DMS 273 treated with DMSO at 0.1 percent for 48 hours (cell line): ENCODE results near the gene HFM1.
A peak's percentile ranks its signal among the peaks of the same experiment; 100 is the strongest.
"Not testable (repeated sequence)": the region's sequence is repeated elsewhere in the genome, so short reads cannot be mapped to it uniquely, and the experiment has no call there.

Experiments used
- DNase-seq: peaks from one replicate; lab custom pipeline; 2025; lab: John Stamatoyannopoulos, UW

Gene HFM1

GRCh38 chr1:91374086-91374485 lies 30.6 kb downstream of the HFM1 start:
- DNase-seq, result no peak

DNA sequence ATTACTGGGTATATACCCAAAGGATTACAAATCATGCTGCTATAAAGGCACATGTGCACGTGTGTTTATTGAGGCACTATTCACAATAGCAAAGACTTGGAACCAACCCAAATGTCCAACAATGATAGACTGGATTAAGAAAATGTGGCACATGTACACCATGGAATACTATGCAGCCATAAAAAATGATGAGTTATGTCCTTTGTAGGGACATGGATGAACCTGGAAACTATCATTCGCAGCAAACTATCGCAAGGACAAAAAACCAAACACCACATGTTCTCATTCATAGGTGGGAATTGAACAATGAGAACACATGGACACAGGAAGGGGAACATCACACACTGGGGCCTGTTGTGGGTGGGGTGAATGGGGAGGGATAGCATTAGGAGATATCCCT lies 32.4 kb downstream of the HFM1 start:
- not testable (repeated sequence) for DNase-seq

DNA sequence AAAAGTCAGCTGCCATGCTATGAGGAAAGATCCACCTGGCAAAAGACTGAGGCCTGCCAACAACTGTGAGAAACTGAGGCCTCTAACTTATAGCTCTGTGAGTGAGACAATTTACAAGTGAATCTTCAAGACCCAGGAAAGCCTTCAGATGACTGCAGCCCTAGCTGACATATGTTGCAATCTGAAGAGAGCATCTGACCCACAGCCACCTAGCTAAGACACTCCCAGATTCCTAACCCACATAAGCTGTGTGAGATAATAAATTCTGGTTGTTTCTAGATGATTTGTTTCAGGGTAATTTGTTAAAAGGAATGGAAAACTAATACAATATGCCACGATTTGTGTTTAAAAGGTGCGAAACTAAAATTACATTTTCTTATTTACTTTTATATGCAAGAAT lies 55.1 kb downstream of the HFM1 start:
- no peak for DNase-seq

GRCh38 chr1:91346824-91347223 lies 57.8 kb downstream of the HFM1 start:
- no peak for DNase-seq

- DNase-seq, result no peak
Measured at GRCh38 chr1:91345395-91346005, 59.1 kb downstream of the HFM1 start.

GRCh38 chr1:91338501-91338900 lies 66.1 kb downstream of the HFM1 start:
- DNase-seq, result no peak

DNA sequence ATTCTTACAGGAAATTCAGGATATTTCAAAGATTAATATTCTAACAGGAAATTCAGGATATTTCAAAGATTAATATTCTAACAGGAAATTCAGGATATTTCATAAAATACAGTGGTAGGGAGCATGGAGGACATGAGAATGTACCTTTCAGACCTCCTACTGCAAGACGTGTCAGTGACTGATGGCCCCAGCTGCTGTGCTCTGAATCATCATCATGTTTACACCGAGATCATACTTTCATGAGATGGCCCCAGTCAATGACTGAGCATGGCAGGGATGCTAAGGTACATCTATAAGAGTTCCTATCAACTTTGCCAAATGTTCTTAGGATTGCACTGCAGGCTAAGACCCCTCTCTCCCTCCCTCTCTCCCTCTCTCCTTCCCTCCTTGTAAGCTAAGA lies 69.0 kb downstream of the HFM1 start:
- DNase-seq, result no peak

DNA sequence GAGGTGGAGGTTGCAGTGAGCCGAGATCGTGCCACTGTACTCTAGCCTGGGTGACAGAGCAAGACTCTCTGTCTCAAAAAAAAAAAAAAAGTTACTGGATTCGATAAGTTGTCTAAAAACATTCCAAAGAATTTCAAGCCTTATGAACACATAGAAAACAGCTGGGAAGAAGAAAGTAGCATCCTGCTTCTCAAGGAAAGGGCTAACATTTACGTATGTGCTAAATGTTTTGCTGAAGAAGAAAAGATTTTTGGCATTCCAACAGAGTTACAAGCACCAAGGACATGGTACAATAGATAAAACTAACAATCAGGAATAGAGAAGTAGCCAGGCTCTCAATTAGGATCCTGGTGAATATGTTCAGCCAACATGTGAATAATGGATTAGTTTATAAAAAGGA lies 69.8 kb downstream of the HFM1 start:
- DNase-seq, result no peak

- no peak for DNase-seq
Measured at GRCh38 chr1:91325456-91325855, 79.2 kb downstream of the HFM1 start.

DNA sequence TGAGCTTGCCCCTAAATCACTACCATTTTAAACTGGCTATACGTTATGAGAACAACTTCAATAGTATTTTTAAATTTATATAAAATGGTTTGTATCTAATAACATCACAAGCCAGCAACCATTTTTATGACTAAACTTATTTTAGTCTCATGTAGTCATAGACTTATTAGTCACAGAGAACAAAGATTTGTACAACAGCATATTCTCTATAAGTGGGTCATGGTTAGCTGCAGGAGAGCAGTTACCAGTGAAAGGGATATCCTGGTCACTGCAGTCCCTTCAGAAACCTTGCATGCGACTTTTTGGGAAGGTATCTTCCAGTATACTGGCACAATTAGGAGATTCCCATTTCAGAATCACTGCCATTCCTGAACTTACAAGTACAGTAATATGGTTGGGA lies 90.0 kb downstream of the HFM1 start:
- DNase-seq, result no peak

- DNase-seq, result no peak
Measured at GRCh38 chr1:91311672-91312071, 93.0 kb downstream of the HFM1 start.

DNA sequence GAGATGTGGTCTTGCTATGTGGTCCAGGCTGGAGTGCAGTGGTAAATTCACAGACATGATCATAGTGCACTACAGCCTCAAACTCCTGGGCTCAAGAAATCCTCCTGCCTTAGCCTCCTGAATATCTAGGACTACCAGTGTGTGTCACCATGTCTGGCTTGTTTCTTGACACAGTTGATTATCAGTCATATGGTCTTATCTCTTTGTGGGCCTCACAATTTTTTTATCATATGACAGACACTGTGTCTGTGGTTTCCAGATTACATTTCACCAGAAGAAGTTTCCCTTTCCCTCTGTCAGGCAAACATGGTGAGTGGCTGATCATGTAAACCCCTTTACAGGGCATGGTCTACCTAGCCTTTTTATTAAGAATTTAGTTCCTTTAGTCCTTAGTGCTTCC lies 96.1 kb downstream of the HFM1 start:
- no peak for DNase-seq

DNA sequence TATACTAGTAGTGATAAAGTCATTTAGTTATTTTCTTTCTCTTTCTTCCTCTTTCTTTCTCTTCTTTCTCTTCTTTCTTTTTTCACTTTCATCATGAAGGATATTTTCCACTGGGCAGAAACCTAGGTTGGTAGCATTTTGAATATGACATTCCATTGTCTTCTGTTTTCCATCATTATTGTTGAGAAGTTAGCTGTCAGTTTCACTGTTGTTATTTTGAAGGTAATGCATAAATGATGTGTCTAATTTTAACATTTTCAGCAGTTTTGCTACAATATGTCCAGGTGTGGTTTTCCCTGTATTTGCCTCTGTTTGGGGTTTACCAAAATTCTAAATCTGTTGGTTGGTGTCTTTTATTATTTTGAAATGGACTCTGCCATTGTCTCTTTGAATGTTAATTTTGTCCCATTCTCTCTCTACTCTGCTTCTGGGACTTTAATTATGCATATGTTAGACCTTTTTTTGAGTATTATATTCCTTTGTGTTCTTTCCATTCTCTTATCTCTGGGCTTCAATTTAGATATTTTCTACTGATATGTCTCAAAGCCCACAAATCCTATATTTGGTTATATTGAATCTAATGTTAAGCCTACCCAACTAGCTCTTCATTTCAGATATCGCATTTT lies 96.7 kb downstream of the HFM1 start:
- DNase-seq, result no peak

- DNase-seq, result no peak
Measured at GRCh38 chr1:91303165-91303564, 101.5 kb downstream of the HFM1 start.

DNA sequence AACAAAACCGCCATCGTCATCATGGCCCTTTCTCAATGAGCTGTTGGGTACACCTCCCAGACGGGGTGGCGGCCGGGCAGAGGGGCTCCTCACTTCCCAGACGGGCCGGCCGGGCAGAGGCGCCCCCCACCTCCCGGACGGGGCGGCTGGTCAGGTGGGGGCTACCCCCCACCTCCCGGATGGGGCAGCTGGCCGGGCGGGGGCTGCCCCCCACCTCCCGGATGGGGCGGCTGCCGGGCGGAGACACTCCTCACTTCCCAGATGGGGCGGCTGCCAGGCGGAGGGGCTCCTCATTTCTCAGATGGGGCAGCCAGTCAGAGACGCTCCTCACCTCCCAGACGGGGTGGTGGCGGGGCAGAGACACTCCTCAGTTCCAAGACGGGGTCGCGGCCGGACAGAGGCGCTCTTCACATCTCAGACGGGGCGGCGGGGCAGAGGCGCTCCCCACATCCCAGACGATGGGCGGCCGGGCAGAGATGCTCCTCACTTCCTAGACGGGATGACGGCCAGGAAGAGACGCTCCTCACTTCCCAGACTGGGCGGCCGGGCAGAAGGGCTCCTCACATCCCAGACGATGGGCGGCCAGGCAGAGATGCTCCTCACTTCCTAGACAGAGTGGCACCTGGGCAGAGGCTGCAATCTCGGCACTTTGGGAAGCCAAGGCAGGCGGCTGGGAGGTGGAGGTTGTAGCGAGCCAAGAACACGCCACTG lies 115.6 kb downstream of the HFM1 start:
- not testable (repeated sequence) for DNase-seq

DNA sequence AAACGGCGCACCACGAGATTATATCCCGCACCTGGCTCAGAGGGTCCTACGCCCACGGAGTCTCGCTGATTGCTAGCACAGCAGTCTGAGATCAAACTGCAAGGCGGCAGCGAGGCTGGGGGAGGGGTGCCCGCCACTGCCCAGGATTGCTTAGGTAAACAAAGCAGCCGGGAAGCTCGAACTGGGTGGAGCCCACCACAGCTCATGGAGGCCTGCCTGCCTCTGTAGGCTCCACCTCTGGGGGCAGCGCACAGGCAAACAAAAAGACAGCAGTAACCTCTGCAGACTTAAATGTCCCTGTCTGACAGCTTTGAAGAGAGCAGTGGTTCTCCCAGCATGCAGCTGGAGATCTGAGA lies 117.7 kb downstream of the HFM1 start:
- not testable (repeated sequence) for DNase-seq

DNA sequence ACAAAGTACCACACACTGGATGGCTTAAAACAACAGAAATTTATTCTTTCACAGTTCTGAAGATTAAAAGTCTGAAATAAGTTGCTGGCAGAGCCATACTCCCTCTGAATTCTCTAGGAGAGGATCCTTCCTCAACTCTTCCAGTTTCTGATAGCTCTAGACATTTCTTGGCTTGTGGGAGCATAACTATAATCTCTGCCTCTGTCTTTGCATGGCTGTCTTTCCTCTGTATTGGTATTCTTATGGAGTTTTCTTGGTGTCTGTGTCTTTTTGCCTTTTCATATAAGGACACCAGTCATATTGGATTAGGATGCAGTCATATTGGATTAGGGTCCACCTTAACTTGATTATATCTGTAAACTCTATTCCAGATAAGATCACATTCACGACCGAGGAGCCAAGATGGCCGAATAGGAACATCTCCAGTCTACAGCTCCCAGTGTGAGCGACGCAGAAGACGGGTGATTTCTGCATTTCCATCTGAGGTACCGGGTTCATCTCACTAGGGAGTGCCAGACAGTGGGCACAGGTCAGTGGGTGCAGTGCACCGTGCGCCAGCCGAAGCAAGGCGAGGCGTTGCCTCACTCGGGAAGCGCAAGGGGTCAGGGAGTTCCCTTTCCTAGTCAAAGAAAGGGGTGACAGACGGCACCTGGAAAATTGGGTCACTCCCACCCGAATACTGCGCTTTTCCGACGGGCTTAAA lies 118.2 kb downstream of the HFM1 start:
- DNase-seq, result not testable (repeated sequence)

DNA sequence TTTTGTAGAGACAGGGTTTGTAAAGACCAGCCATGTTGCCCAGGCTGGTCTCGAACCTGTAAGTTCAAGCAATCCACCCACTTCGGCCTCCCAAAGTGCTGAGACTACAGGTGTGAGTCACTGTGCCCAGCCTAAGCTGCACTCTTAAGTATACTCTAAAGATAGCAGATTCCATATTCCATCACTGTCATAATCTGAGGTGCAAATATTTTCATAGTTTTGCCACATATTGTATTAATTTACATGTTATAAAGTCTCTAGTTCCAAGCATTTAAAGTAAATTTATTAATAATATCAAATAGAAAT lies 121.3 kb downstream of the HFM1 start:
- DNase-seq, result no peak

DNA sequence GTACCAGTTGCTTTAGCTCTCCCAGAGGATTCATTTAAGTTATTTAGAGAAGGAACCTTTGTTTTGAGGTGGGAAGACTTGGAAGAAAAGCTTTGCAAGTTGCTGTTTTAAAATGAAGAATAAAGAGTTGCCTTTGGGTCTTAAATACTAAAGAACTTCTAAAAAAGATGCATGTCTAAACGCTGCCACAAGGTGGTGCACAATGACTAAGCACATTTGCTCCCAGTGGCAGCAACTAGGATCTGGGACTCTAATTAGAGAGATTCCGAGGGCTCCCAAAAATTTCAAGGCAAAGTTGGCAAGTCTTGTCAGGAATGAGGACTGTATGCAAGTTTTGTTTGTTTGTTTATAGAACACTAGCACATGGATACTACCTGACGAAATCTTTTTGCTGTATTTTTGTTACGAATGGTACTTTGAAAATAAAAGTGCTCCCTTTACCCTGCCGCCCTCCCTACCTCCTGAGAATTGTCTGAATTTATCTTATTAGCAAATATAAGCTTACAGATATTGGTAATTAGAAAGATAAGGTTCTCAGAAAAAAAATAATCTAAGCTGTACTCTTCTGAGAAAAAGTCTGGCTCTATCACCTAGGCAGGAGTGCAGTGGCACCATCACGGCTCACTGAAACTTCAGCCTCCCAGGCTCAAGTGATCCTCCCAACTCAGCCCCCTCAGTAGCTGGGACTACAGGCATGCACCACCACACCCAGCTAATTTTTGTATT lies 121.8 kb downstream of the HFM1 start:
- DNase-seq, result peak; percentile 36

- no peak for DNase-seq
Measured at GRCh38 chr1:91281782-91282181, 122.9 kb downstream of the HFM1 start.

DNA sequence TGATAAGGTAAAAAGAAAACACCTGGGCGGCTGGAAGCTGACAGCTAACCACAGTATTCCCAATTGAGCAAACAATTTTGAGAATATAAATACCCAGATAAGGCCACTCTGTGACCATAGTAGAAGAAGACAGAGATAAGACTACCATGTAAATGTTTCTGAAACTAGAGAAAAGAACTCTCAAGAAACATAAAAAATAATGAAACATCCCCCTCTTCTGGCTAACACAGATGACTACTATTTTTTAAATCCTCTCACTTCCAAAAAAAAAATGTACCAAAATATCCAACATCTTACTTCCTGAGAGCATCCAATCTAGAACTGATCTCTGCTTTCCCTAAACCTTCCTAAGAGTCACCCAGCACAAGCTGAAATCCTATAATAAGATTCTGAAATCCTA lies 125.9 kb downstream of the HFM1 start:
- DNase-seq, result peak; percentile 26

DNA sequence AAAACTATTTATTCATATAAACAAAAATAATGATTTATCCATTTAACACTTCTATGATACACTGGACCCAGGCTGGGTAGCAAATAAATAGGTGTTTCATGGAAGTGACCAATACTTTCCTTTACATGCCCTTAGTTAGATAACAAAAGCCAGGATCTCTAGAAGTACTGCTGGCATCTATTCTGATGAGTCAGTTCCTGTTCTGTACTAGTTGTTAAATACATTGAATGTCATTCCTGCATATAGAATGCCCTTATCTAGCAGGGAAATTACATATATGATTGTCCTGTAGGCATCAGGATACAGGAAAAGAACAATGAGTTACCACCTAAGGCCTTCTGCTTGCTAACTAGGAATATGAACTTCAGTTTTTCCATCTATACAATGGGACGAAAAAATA lies 130.8 kb downstream of the HFM1 start:
- DNase-seq, result no peak

DNA sequence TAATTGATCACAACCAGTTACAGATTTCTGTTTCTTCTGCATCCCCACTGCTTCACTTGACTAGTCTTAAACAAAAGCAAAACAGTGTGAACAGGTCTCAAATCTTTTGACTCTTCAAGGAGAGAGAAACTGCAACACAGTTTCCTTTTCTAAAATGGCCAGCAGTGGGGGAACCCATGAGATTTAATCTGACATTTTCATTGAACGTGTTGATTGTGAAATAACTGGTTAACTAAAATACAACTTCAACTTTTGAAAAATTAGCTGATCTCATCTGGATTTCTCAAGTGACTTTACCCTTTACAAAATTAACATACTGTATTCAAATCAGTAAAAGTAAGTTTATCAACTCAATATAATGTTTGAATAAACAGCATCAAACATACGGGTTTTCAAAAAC lies 143.0 kb downstream of the HFM1 start:
- DNase-seq, result no peak
